Measurements from ENCODE around the gene HPCAL1.

HPCAL1 gene

DNA sequence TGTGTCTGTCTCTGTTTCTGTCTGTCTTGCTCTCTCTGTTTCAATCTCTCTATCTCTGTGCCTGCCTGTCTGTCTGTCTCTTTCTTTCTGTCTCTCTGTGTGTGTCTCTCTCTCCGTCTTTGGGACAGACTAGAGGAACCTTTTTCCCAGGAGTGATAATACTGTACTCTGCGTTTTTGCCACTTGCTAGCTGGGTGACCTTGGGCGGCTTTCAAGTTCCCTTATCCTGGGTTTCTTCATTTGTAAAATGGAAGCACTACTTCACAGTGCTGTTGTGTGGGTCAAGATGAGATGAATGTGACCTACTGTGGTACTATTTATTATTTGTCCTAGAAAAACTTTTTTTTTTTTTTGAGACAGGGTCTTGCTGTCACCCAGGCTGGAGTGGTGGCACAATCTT lies 42.4 kb downstream of the HPCAL1 start:
- H3K36me3 ChIP-seq (ENCODE audit: low read length), result no peaks in the 10 kb centered on the region
- H2AFZ ChIP-seq (ENCODE audit: low read depth, low read length, severe bottlenecking), result no peak overlapping the region
- no peaks in the 10 kb centered on the region for H4K20me1 ChIP-seq (ENCODE audit: low read depth, low read length)
- no peaks in the 10 kb centered on the region for H3F3A ChIP-seq (ENCODE audit: insufficient read depth)
- H3K9me3 ChIP-seq (ENCODE audit: insufficient read depth, low read length), result no peaks in the 10 kb centered on the region
- no peak for TF ChIP-seq EZH2phosphoT487 (conservative IDR thresholded peaks at IDR 0.05; ENCODE audit: low read length)
- TF ChIP-seq, protein P1, sequence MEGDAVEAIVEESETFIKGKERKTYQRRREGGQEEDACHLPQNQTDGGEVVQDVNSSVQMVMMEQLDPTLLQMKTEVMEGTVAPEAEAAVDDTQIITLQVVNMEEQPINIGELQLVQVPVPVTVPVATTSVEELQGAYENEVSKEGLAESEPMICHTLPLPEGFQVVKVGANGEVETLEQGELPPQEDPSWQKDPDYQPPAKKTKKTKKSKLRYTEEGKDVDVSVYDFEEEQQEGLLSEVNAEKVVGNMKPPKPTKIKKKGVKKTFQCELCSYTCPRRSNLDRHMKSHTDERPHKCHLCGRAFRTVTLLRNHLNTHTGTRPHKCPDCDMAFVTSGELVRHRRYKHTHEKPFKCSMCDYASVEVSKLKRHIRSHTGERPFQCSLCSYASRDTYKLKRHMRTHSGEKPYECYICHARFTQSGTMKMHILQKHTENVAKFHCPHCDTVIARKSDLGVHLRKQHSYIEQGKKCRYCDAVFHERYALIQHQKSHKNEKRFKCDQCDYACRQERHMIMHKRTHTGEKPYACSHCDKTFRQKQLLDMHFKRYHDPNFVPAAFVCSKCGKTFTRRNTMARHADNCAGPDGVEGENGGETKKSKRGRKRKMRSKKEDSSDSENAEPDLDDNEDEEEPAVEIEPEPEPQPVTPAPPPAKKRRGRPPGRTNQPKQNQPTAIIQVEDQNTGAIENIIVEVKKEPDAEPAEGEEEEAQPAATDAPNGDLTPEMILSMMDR (IDR thresholded peaks at IDR 0.05; ENCODE audit: insufficient read depth, low read length, poor library complexity, severe bottlenecking), result no peak
- no peak overlapping the region for H3K4me3 ChIP-seq (ENCODE audit: insufficient read depth, low read length, poor library complexity, severe bottlenecking)
- H3K27me3 ChIP-seq (ENCODE audit: low read length), result no peaks in the 10 kb centered on the region
- H3K9ac ChIP-seq (ENCODE audit: low read length), result no peak overlapping the region
- no peaks in the 10 kb centered on the region for H3K9me2 ChIP-seq (replicated peaks; ENCODE audit: insufficient read depth, low read length)
- no peak overlapping the region for H3K27ac ChIP-seq (ENCODE audit: low read depth, low read length)
- no peak overlapping the region for H3K4me2 ChIP-seq (ENCODE audit: low read depth, low read length, poor library complexity, severe bottlenecking)
- H3K79me2 ChIP-seq (ENCODE audit: insufficient read depth, low read length), result no peaks in the 10 kb centered on the region

DNA sequence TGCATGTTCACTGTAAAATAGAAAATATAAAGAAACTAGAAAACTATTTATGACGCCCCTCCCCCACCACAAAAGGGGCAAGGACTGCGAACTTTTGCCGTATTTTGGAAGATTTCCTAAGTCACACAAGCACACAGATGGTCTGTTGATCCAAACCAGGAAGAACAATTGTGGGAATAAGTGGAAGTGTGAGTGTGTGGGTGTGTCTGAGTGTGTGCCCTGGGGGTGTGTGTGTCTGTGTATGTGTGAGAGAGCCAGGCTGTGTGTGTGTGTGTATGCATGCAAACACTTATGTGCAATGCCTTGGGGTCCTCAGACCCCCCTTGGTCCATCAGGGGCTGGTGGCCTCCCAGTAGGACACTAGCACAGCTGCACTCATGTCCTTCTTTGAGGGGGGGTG lies 43.1 kb downstream of the HPCAL1 start:
- Histone ChIP-seq H3K9me2 (replicated peaks; ENCODE audit: insufficient read depth, low read length) (no peaks in the 10 kb centered on the region), H3K27ac (ENCODE audit: low read depth, low read length) (no peak overlapping the region), H3K4me2 (ENCODE audit: low read depth, low read length, poor library complexity, severe bottlenecking) (no peak overlapping the region), H2AFZ (ENCODE audit: low read depth, low read length, severe bottlenecking) (no peak overlapping the region), H3K9ac (ENCODE audit: low read length) (no peak overlapping the region), H3K4me3 (ENCODE audit: insufficient read depth, low read length, poor library complexity, severe bottlenecking) (no peak overlapping the region), H3F3A (ENCODE audit: insufficient read depth) (no peaks in the 10 kb centered on the region), H3K27me3 (ENCODE audit: low read length) (no peaks in the 10 kb centered on the region), H3K36me3 (ENCODE audit: low read length) (no peaks in the 10 kb centered on the region), H4K20me1 (ENCODE audit: low read depth, low read length) (no peaks in the 10 kb centered on the region), H3K79me2 (ENCODE audit: insufficient read depth, low read length) (no peaks in the 10 kb centered on the region), H3K9me3 (ENCODE audit: insufficient read depth, low read length) (no peaks in the 10 kb centered on the region)
- no peak for TF ChIP-seq EZH2phosphoT487 (conservative IDR thresholded peaks at IDR 0.05; ENCODE audit: low read length)
- TF ChIP-seq, protein P1 (IDR thresholded peaks at IDR 0.05; ENCODE audit: insufficient read depth, low read length, poor library complexity, severe bottlenecking), result no peak

DNA sequence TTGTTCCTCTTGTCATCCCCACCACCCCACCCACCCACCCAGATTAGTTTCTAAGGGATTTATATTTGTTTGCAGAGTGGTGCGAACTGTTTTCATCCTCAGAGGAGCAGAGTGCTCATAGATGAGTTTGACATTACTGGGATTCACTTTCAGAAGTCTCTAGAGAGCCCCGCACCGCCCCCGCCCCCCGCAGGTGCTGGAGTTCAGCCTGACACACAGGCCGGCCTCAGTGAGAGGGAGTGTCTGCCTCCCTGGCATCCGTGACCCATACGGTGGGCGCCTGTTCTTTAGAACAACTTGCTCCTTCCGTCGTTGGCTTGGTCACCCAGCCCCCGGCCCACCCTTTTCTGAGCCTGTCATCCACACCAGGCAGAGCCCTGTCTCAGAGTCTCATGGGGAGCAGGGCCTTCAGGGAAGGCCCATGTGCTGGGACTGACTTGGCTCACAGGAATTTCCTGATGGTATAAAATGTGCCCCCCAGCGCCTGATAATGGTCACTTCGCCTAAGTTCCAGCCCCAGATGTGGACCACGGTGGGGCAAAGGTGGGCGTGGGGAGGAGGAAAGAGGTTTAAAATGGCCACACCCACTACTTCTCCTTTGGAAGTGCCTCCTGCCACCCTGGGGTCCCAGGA lies 44.3 kb downstream of the HPCAL1 start:
- no peak overlapping the region for H3K9ac ChIP-seq (ENCODE audit: low read length)
- no peaks in the 10 kb centered on the region for H3K9me3 ChIP-seq (ENCODE audit: insufficient read depth, low read length)
- H3F3A ChIP-seq (ENCODE audit: insufficient read depth), result no peaks in the 10 kb centered on the region
- H4K20me1 ChIP-seq (ENCODE audit: low read depth, low read length), result no peaks in the 10 kb centered on the region
- no peak overlapping the region for H2AFZ ChIP-seq (ENCODE audit: low read depth, low read length, severe bottlenecking)
- no peaks in the 10 kb centered on the region for H3K79me2 ChIP-seq (ENCODE audit: insufficient read depth, low read length)
- no peak overlapping the region for H3K4me2 ChIP-seq (ENCODE audit: low read depth, low read length, poor library complexity, severe bottlenecking)
- H3K27me3 ChIP-seq (ENCODE audit: low read length), result no peaks in the 10 kb centered on the region
- TF ChIP-seq EZH2phosphoT487 (conservative IDR thresholded peaks at IDR 0.05; ENCODE audit: low read length), result no peak
- TF ChIP-seq, protein P1 (IDR thresholded peaks at IDR 0.05; ENCODE audit: insufficient read depth, low read length, poor library complexity, severe bottlenecking), result no peak
- no peak overlapping the region for H3K27ac ChIP-seq (ENCODE audit: low read depth, low read length)
- H3K36me3 ChIP-seq (ENCODE audit: low read length), result no peaks in the 10 kb centered on the region
- H3K4me3 ChIP-seq (ENCODE audit: insufficient read depth, low read length, poor library complexity, severe bottlenecking), result no peak overlapping the region
- no peaks in the 10 kb centered on the region for H3K9me2 ChIP-seq (replicated peaks; ENCODE audit: insufficient read depth, low read length)

All from SU-DHL-6 (cell line).